ENCODE measurements around the gene PLD5.
"Not testable (repeated sequence)": the region's sequence is repeated elsewhere in the genome, so short reads cannot be mapped to it uniquely, and the experiment has no call there.

Gene PLD5

DNA sequence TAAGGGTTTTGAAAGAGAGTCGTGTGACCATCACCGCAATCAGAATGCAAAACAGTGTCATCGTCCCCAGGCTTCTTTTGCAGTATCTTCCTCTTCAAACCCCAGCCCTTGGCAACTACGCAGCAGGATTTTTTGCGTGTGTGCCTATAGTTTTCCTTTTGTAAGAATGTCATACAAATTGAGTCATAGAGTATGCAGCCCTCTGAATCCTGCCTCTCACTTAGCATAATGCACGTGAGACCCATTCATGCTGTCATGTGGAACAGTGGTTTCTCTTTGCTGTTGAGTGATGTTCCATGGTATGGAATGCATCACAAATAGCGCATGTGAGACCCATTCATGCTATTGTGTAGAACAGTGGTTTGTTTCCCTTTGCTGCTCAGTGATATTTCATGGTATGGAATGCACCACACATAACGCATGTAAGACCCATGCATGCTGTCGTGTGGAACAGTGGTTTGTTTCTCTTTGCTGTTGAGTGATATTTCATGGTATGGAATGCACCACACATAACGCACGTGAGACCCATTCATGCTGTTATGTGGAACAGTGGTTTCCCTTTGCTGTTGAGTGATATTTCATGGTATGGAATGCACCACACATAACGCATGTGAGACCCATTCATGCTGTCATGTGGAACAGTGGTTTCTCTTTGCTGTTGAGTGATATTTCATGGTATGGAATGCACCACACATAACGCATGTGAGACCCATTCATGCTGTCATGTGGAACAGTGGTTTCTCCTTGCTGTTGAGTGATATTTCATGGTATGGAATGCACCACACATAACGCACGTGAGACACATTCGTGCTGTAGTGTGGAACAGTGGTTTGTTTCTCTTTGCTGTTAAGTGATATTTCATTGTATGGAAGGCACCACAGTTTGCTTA is 299.4 kb downstream of the PLD5 start:
- H3K4me3 ChIP-seq (ENCODE audit: low read length); H3K4me1 ChIP-seq (ENCODE audit: control insufficient read depth, insufficient read depth, low read length); H3K27me3 ChIP-seq (replicated peaks; ENCODE audit: control insufficient read depth, insufficient read depth, low read length); DNase-seq (ENCODE audit: low read depth); H3K9ac ChIP-seq (ENCODE audit: low read length); H3K9me3 ChIP-seq (ENCODE audit: control insufficient read depth, low read length); H3K36me3 ChIP-seq (ENCODE audit: control insufficient read depth, insufficient read depth, low read length, severe bottlenecking): not testable (repeated sequence)

DNA sequence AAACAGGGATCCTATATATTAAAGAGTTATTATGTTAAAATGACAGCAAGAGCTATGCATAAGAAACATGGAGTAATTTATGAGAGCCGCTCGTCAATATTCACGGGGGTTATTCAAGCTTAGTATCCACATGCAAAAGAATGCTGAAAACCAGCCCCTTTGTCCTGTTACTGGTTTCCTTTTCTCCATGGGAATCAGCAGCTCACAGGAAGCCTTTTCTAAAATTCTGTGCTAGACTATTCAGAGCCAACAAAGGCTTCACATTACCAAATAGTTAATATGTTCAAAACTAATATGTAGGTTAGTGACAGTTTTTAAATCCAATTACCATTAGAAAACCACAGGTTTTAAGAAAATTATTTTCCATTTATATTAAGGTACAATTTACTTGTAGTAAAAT is 300.0 kb downstream of the PLD5 start:
- Histone ChIP-seq H3K9ac (ENCODE audit: low read length) (no peak overlapping the region), H3K27me3 (replicated peaks; ENCODE audit: control insufficient read depth, insufficient read depth, low read length) (no peaks in the 10 kb centered on the region), H3K9me3 (ENCODE audit: control insufficient read depth, low read length) (no peaks in the 10 kb centered on the region), H3K4me3 (ENCODE audit: low read length) (no peak overlapping the region), H3K4me1 (ENCODE audit: control insufficient read depth, insufficient read depth, low read length) (no peaks in the 10 kb centered on the region), H3K36me3 (ENCODE audit: control insufficient read depth, insufficient read depth, low read length, severe bottlenecking) (no peaks in the 10 kb centered on the region)
- DNase-seq (ENCODE audit: low read depth): no peak

DNA sequence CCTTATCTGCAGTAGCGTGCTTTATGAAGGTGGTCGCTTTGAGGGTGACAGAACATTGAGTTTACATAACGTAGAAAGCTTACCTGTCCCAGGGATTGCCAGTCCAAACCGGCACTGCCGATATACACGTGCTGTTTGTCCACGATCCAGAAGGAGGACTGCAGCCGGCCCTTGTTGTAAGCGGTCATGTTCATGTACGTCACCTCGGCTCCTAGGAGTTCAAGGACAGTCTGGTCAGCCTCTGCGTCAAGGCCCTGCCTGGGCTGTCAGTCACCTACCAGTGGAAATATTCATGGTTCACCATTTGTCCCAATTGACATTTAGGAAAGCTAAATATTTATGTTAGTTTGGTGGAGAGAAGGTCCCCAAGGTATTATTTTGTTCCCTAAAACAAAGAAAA is 304.6 kb downstream of the PLD5 start:
- no peaks in the 10 kb centered on the region for H3K27me3 ChIP-seq (replicated peaks; ENCODE audit: control insufficient read depth, insufficient read depth, low read length)
- H3K9me3 ChIP-seq (ENCODE audit: control insufficient read depth, low read length): peaks cover 8% of the 10 kb centered on the region
- H3K36me3 ChIP-seq (ENCODE audit: control insufficient read depth, insufficient read depth, low read length, severe bottlenecking): no peaks in the 10 kb centered on the region
- no peak overlapping the region for H3K4me3 ChIP-seq (ENCODE audit: low read length)
- DNase-seq (ENCODE audit: low read depth): no peak
- H3K4me1 ChIP-seq (ENCODE audit: control insufficient read depth, insufficient read depth, low read length): no peaks in the 10 kb centered on the region
- H3K9ac ChIP-seq (ENCODE audit: low read length): no peak overlapping the region

DNA sequence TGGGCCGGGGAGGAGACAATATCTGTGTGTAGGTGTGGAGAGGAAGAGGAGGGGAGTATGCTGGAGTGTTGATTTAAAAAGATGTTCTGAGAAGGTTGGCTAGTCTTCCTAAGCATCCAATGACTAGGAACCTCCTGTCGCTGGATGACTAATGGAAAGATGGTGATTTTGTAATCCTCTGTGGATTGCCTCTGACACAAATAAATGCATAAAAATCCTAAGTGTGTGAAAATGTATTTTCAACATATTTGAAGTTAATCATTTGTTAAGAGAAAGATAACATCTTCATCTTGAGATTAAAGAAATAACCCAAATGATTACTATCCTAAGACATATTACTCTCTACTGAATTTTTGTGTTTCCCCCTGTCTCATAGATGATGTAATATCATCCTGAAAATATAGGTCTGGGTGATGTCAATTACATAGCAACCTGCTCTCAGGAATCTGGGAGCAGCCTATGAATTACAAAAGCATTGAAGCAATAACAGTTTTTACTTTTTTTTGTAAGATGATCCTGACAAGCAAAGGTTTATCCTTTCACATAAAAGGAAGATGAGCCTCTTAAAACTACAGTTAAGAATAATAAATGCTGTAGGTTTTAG is 305.1 kb downstream of the PLD5 start:
- no peak for DNase-seq (ENCODE audit: low read depth)
- H3K9me3 ChIP-seq (ENCODE audit: control insufficient read depth, low read length): peaks cover 8% of the 10 kb centered on the region
- no peak overlapping the region for H3K9ac ChIP-seq (ENCODE audit: low read length)
- H3K4me3 ChIP-seq (ENCODE audit: low read length): no peak overlapping the region
- no peaks in the 10 kb centered on the region for H3K4me1 ChIP-seq (ENCODE audit: control insufficient read depth, insufficient read depth, low read length)
- H3K27me3 ChIP-seq (replicated peaks; ENCODE audit: control insufficient read depth, insufficient read depth, low read length): no peaks in the 10 kb centered on the region
- H3K36me3 ChIP-seq (ENCODE audit: control insufficient read depth, insufficient read depth, low read length, severe bottlenecking): no peaks in the 10 kb centered on the region

DNA sequence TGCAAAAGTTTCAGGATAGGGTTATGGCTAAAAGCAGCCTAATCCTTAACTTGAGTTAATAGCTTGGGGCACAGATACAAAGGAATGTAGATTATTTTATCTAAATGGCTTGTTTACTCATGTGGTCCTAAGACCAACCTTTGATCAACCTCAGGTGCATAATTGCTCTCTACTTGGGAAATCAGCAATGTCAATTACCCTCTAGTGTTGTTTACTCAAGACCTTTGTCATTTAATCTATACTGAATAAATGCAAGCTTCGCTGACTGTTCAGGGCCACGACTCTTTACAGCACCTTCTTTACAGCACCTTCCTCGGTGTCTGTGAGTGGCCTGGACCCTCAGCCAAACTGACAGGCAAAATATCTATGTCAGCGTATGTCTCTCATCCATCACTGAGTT is 308.1 kb downstream of the PLD5 start:
- peaks cover 8% of the 10 kb centered on the region for H3K9me3 ChIP-seq (ENCODE audit: control insufficient read depth, low read length)
- no peak overlapping the region for H3K9ac ChIP-seq (ENCODE audit: low read length)
- H3K4me3 ChIP-seq (ENCODE audit: low read length): no peak overlapping the region
- DNase-seq (ENCODE audit: low read depth): no peak
- no peaks in the 10 kb centered on the region for H3K36me3 ChIP-seq (ENCODE audit: control insufficient read depth, insufficient read depth, low read length, severe bottlenecking)
- H3K27me3 ChIP-seq (replicated peaks; ENCODE audit: control insufficient read depth, insufficient read depth, low read length): no peaks in the 10 kb centered on the region
- no peaks in the 10 kb centered on the region for H3K4me1 ChIP-seq (ENCODE audit: control insufficient read depth, insufficient read depth, low read length)

DNA sequence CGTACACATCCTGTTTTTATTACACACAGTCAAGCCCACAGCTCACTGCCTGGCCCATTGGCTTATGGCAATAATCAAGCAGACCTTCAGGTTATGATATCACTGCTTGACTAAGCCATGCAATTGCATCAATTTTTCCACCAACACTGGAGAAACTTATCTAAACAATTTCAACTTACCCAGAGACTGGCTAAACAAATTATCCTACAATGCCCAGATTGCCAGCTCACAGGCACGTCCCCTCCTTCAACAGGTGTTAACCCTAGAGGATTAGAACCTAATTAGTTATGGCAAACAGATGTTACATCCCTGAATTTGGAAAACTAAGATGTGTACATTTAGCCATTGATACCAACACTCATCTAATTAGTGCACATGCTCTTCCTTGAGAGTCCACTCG is 310.0 kb downstream of the PLD5 start:
- H3K9ac ChIP-seq (ENCODE audit: low read length); H3K4me3 ChIP-seq (ENCODE audit: low read length); H3K36me3 ChIP-seq (ENCODE audit: control insufficient read depth, insufficient read depth, low read length, severe bottlenecking); H3K4me1 ChIP-seq (ENCODE audit: control insufficient read depth, insufficient read depth, low read length); H3K27me3 ChIP-seq (replicated peaks; ENCODE audit: control insufficient read depth, insufficient read depth, low read length); DNase-seq (ENCODE audit: low read depth); H3K9me3 ChIP-seq (ENCODE audit: control insufficient read depth, low read length): not testable (repeated sequence)

DNA sequence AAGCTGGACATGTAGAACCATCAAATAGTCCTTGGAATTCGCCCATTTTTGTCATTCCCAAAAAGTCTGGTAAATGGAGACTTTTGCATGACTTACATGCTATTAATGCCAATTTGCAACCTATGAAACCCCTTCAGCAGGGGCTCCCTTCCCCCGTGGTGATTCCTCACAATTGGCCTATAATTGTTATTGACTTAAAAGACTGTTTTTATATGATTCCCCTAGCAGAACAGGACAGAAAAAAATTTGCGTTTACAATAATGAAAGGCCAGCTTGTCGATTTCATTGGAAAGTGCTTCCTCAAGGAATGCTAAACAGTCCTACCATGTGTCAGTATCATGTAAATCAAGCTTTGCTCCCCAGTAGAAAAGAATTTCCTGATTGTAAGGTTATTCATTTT is 311.5 kb downstream of the PLD5 start:
- H3K4me3 ChIP-seq (ENCODE audit: low read length); H3K4me1 ChIP-seq (ENCODE audit: control insufficient read depth, insufficient read depth, low read length); DNase-seq (ENCODE audit: low read depth); H3K36me3 ChIP-seq (ENCODE audit: control insufficient read depth, insufficient read depth, low read length, severe bottlenecking); H3K9ac ChIP-seq (ENCODE audit: low read length); H3K27me3 ChIP-seq (replicated peaks; ENCODE audit: control insufficient read depth, insufficient read depth, low read length); H3K9me3 ChIP-seq (ENCODE audit: control insufficient read depth, low read length): not testable (repeated sequence)

DNA sequence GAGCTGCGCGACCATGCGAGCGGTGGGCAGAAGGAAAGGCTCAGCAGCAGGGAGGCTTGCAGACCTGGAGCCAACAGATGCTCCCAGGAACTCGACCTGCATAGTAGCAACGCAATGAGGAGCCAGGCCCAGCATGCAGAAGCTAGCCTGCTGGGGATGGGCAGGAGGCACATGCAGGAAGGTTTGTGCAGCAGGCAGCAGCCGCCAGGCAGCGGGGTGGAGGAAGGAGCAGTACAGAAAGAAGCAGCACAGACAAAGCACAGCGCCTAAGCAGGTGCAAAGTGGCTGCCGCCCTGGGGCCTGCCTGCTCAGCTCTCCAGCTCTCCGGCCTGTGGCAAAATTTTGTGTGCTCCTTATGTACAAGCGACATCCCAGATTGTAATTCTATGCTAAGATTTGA is 312.1 kb downstream of the PLD5 start:
- Histone ChIP-seq H3K4me1 (ENCODE audit: control insufficient read depth, insufficient read depth, low read length) (no peaks in the 10 kb centered on the region), H3K9me3 (ENCODE audit: control insufficient read depth, low read length) (peaks cover 8% of the 10 kb centered on the region), H3K4me3 (ENCODE audit: low read length) (no peak overlapping the region), H3K27me3 (replicated peaks; ENCODE audit: control insufficient read depth, insufficient read depth, low read length) (no peaks in the 10 kb centered on the region), H3K9ac (ENCODE audit: low read length) (no peak overlapping the region), H3K36me3 (ENCODE audit: control insufficient read depth, insufficient read depth, low read length, severe bottlenecking) (no peaks in the 10 kb centered on the region)
- no peak for DNase-seq (ENCODE audit: low read depth)

DNA sequence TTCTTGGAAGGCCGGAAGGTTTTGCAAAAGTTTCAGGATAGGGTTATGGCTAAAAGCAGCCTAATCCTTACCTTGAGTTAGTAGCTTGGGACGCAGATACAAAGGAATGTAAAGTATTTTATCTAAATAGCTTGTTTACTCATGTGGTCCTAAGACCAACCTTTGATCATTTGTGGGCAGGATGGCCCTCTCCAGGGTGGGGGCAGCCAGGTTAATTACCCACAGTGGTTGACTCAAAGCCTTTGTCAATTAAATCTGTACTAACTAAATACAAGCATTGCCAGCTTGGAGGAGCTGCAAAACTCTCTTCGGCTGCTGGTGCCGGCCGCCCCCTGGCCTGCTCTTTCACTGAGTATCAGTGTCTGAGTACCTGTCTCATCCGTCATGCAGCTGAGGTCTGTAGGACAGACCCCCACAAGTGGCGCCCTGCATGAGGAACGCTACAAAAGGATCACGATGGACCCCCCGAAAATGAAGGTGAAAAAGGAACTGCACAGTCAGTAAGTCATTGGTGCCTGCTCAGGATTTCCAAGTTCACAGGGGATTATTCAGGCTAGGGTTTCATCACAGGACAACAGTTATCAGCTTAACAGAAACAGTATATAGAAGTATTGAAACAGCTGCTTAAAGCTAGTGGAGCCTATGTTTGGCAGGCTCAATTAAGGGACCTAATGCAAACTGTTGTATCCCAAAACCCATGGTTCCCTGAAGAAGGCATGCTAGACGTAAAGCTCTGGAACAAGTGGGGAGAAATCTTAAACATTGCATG is 313.1 kb downstream of the PLD5 start:
- H3K9me3 ChIP-seq (ENCODE audit: control insufficient read depth, low read length): peaks cover under 1% of the 10 kb centered on the region
- no peaks in the 10 kb centered on the region for H3K36me3 ChIP-seq (ENCODE audit: control insufficient read depth, insufficient read depth, low read length, severe bottlenecking)
- peaks cover 4% of the 10 kb centered on the region for H3K4me1 ChIP-seq (ENCODE audit: control insufficient read depth, insufficient read depth, low read length)
- H3K4me3 ChIP-seq (ENCODE audit: low read length): no peak overlapping the region
- H3K9ac ChIP-seq (ENCODE audit: low read length): no peak overlapping the region
- DNase-seq (ENCODE audit: low read depth): no peak
- H3K27me3 ChIP-seq (replicated peaks; ENCODE audit: control insufficient read depth, insufficient read depth, low read length): no peaks in the 10 kb centered on the region

DNA sequence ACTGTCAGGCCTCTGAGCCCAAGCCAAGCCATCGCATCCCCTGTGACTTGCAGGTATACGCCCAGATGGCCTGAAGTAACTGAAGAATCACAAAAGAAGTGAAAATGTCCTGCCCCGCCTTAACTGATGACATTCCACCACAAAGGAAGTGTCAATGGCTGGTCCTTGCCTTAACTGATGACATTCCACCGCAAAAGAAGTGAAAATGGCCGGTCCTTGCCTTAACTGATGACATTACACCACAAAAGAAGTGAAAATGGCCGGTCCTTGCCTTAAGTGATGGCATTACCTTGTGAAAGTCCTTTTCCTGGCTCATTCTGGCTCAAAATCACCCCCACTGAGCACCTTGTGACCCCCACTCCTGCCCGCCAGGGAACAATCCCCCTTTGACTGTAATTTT is 314.2 kb downstream of the PLD5 start:
- H3K9me3 ChIP-seq (ENCODE audit: control insufficient read depth, low read length); H3K4me3 ChIP-seq (ENCODE audit: low read length); DNase-seq (ENCODE audit: low read depth): not testable (repeated sequence)

DNA sequence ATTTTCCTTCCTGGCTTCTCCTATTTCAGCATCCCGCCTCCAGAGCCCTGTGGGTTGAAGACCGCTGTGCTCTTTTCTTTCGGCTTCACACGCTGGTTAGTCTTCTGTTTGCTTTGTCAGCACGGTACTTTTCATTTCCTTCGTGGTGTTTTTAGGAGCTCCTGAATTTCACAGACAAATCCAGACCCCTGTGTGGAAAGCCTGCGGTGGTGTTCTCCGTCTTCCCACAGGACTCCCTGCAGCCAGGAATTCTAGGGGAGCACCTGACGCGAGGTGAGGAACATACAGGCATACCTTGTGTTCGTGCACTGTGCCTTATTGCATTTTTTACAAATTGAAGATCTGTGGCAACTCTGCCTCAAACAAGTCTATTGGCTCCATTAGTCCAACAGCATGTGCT is 315.4 kb downstream of the PLD5 start:
- peaks cover 20% of the 10 kb centered on the region for H3K4me1 ChIP-seq (ENCODE audit: control insufficient read depth, insufficient read depth, low read length)
- no peak overlapping the region for H3K9ac ChIP-seq (ENCODE audit: low read length)
- no peaks in the 10 kb centered on the region for H3K9me3 ChIP-seq (ENCODE audit: control insufficient read depth, low read length)
- no peak for DNase-seq (ENCODE audit: low read depth)
- H3K36me3 ChIP-seq (ENCODE audit: control insufficient read depth, insufficient read depth, low read length, severe bottlenecking): no peaks in the 10 kb centered on the region
- H3K27me3 ChIP-seq (replicated peaks; ENCODE audit: control insufficient read depth, insufficient read depth, low read length): no peaks in the 10 kb centered on the region
- no peak overlapping the region for H3K4me3 ChIP-seq (ENCODE audit: low read length)

More for the DNA sequence above, 314.2 kb downstream of the PLD5 start:
- H3K9ac ChIP-seq (ENCODE audit: low read length); H3K27me3 ChIP-seq (replicated peaks; ENCODE audit: control insufficient read depth, insufficient read depth, low read length); H3K36me3 ChIP-seq (ENCODE audit: control insufficient read depth, insufficient read depth, low read length, severe bottlenecking): not testable (repeated sequence)
- H3K4me1 ChIP-seq (ENCODE audit: control insufficient read depth, insufficient read depth, low read length): peaks cover 16% of the 10 kb centered on the region

Data from adipocyte (in vitro differentiated cells).